ENCODE measurements around the gene RXFP1.

Gene RXFP1

DNA sequence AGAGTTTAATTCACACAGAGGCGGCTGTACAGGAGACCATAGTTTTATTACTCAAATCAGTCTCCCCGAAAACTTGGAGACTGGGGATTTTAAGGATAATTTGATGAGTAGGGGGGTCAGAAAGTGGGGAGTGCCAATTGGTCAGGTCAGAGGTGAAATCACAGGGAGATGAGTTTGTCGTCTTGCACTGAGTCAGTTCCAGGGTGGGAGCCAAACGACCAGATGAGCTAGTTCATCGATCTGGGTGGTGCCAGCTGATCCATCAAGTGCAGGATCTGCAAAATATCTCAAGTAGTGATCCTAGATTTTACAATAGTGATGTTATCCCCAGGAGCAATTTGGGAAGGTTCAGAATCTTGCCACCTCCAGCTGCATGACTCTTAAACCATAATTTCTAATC lies 154.4 kb downstream of the RXFP1 start:
- DNase-seq, result no peak

DNA sequence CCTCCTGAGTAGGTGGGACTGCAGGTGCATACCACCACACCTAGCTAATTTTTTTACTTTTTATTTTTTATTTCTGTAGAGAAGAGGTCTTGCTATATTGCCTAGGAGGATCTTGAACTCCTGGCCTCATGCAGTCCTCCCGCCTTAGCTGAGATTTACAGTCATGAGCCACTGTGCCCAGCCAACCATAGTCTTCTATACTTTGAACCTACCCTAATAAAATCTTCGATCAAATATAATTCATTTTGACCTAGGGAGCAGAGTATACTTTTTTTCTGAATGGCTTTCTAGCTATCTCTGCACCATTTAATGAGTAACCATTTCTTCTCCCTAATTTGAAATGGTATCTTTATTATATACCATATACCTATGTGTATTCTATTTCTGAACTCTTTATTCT lies 157.1 kb downstream of the RXFP1 start:
- DNase-seq, result no peak

DNA sequence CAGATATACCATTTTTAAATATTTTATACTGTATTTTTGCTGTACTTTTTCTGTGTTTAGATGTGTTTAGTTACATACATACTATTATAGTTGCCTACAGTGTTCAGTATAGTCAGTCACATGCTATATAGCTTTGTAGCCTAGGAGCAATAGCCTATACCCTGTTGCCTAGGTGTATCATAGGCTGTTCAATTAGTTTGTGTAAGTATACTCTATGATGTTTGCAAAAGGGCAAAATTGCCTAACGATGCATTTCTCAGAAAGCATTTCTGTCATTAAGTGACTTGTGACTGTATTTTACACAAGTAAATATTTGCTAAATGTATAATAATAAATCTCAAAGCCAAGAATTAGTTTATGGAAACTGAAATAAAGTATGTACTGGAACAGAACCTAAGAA lies 159.9 kb downstream of the RXFP1 start:
- DNase-seq, result no peak

DNA sequence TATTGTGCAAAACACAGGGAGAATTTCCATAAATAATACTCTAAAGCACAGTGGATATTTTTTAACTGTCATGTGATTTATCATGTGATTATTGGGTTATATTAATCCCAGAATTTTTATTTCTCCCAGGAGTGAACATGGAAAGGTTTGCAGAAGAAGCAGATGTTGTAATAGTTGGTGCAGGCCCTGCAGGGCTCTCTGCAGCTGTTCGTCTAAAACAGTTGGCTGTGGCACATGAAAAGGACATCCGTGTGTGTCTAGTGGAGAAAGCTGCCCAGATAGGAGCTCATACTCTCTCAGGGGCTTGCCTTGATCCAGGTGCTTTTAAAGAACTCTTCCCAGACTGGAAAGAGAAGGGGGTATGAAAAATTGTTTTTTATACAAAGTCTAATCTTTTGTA lies 160.4 kb downstream of the RXFP1 start:
- no peak for DNase-seq

DNA sequence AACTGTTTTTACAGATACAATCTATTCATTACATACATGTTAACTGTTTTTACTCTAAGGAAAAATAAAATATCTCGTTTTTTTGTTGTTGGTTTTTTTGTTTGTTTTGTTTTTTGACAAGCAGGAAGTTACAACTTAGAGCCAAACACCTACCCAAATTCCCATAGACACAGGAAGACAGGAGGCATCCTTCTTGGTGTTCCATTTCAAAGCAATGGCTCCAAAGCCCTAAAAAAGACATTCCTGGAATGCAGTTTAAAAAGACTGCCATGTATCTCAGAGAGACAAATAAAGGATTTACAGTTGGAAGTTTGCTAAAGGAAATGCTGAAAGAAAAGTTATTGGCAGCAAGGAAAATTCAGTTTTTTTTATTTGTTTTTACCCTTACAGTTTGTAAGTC lies 167.1 kb downstream of the RXFP1 start:
- no peak for DNase-seq

Data from NCI-H1417 treated with DMSO at 0.1 percent for 48 hours (cell line).